ENCODE data around the gene MAOA.

- TF ChIP-seq CTCF (IDR thresholded peaks at IDR 0.05; ENCODE audit: extremely low read depth in 1 of 2, insufficient read depth in 1 of 2, low read depth in 1 of 2, low read length in 2 of 2), result no peak
- no peak for TF ChIP-seq POLR2AphosphoS5 (IDR thresholded peaks at IDR 0.05; ENCODE audit: insufficient read depth, low read depth, low read length)
- TF ChIP-seq FOS (IDR thresholded peaks at IDR 0.05; ENCODE audit: borderline replicate concordance, insufficient read depth, low read length), result no peak
- TF ChIP-seq EZH2 (IDR thresholded peaks at IDR 0.05; ENCODE audit: borderline replicate concordance, low read depth, low read length, severe bottlenecking), result no peak
Observed at GRCh38 chrX:43716696-43717095, 60.6 kb downstream of the MAOA start.
